Gastroesophageal sphincter (tissue), 4 donors: ENCODE measurements around the gene KAT6B. TPM values are rescaled to one million over a fixed set of nuclear protein-coding genes. Genes with fewer than 3 reads are reported as not detected.
A peak's percentile ranks its signal among the peaks of the same experiment; 100 is the strongest.

Experiments used
- ATAC-seq: fragments of 150-250 bp; one replicate; pipeline ENCODE4 v1.9.1; 2016; ENCODE audit warnings: mild to moderate bottlenecking, moderate library complexity
- H3K27ac ChIP-seq, 4 donors: fragments of 200-600 bp; sonication (generic) in 3 of 4; 1 replicate in 3 of 4; 2 replicates in 1 of 4; pipeline ENCODE4 v1.5.1; 2016 to 2019
- H3K27me3 ChIP-seq: fragments of 200-600 bp; sonication (generic); one replicate; pipeline ENCODE4 v1.5.1; 2019
- H3K36me3 ChIP-seq, 2 donors: fragments of 200-600 bp; sonication (generic); one replicate each; pipeline ENCODE4 v1.5.1; 2019; ENCODE audit warnings: control low read depth in 1 of 2
- H3K4me1 ChIP-seq, 3 donors: fragments of 200-600 bp; sonication (generic); 1 replicate in 2 of 3; 2 replicates in 1 of 3; pipeline ENCODE4 v1.5.1; 2016 to 2019; ENCODE audit warnings: control low read depth in 2 of 3
- H3K4me3 ChIP-seq, 2 donors: fragments of 200-600 bp; sonication (generic); one replicate each; pipeline ENCODE4 v1.5.1; 2019; ENCODE audit warnings: mild to moderate bottlenecking in 1 of 2, moderate library complexity in 1 of 2
- H3K9me3 ChIP-seq, 3 donors: fragments of 200-600 bp; sonication (generic); one replicate each; pipeline ENCODE4 v1.5.1; 2017 to 2019; ENCODE audit warnings: control low read depth in 2 of 3
- CTCF ChIP-seq, 4 experiments: fragments of 200-600 bp in 2 of 4; fragments of 450-650 bp in 2 of 4; sonication (generic) in 1 of 4; IDR thresholded peaks; one replicate each; pipeline ENCODE4 v1.5.1; 2017 to 2019; ENCODE audit warnings: antibody characterized with exemption in 4 of 4, mild to moderate bottlenecking in 2 of 4, moderate library complexity in 2 of 4
- EP300 ChIP-seq: sonication (generic); formaldehyde crosslinking; IDR thresholded peaks from one replicate; pipeline ENCODE4 v1.6.1; 2017; ENCODE audit warnings: antibody characterized with exemption, mild to moderate bottlenecking
- POLR2A ChIP-seq, 2 donors: fragments of 450-650 bp; IDR thresholded peaks; one replicate each; pipeline ENCODE4 v1.6.1; 2017; ENCODE audit warnings: antibody characterized with exemption in 2 of 2, mild to moderate bottlenecking in 2 of 2, moderate library complexity in 1 of 2
- POLR2AphosphoS5 ChIP-seq: sonication (generic); formaldehyde crosslinking; IDR thresholded peaks from one replicate; pipeline ENCODE4 v1.6.1; 2017; ENCODE audit warnings: antibody characterized with exemption
- WGBS, 2 donors: methylation state at CpG; one replicate each; pipeline ENCODE4 v1.1.5; 2018; ENCODE audit warnings: low coverage in 1 of 2; 5-methylcytosine and 5-hydroxymethylcytosine counted together
- total RNA-seq, 4 donors: library from RNA; depleted of rRNA; stranded (reverse); fragments of >200 nt; gene quantifications; one replicate each; pipeline ENCODE4 v1.1.0, GENCODE V29; 2016

KAT6B gene
- total RNA-seq, 4 donors from 2014 or later, result 35.8 to 107 (median 82.9) TPM

- peaks cover 0 to 57% (median 8%) of the 10 kb centered on the region in 3 donors for H3K4me1 ChIP-seq
- H3K27me3 ChIP-seq, result no peaks in the 10 kb centered on the region
- H3K27ac ChIP-seq, result peak overlapping the region; percentile 77 to 100 (median 93)
- no peaks in the 10 kb centered on the region for H3K9me3 ChIP-seq
- peak overlapping the region; percentile 67 to 96 for H3K4me3 ChIP-seq
- no peaks in the 10 kb centered on the region for H3K36me3 ChIP-seq
- ATAC-seq, result no peak
- WGBS, 2 donors, result 60% methylated on average over 2 of the region's 18 CpGs; no CpG with 5 or more reads in 1 of the 2 donors
- no peak for TF ChIP-seq EP300
Observed at GRCh38 chr10:74824184-74824899, 2.1 kb upstream of the KAT6B start.

- Histone ChIP-seq H3K27ac (peak overlapping the region; percentile 77 to 100 (median 93)), H3K36me3 (no peaks in the 10 kb centered on the region), H3K4me1 (peaks cover 0 to 62% (median 8%) of the 10 kb centered on the region in 3 donors), H3K27me3 (no peaks in the 10 kb centered on the region), H3K4me3 (peak overlapping the region; percentile 67 to 96), H3K9me3 (no peaks in the 10 kb centered on the region)
- WGBS, 2 donors, result no CpG with 5 or more reads among the region's 43 CpGs
- TF ChIP-seq POLR2AphosphoS5, result no peak
- TF ChIP-seq CTCF (IDR thresholded peaks at IDR 0.05), result peak in 1 of 4 experiments; percentile 29
- no peak for TF ChIP-seq EP300
- TF ChIP-seq POLR2A (IDR thresholded peaks at IDR 0.05), result peak in 1 of 2 donors; percentile 22
- ATAC-seq, result no peak
Observed at GRCh38 chr10:74824900-74825370, 1.5 kb upstream of the KAT6B start.

- TF ChIP-seq POLR2AphosphoS5 (no peak), POLR2A (IDR thresholded peaks at IDR 0.05) (no peak), EP300 (no peak), CTCF (IDR thresholded peaks at IDR 0.05) (no peak)
- H3K9me3 ChIP-seq, result no peaks in the 10 kb centered on the region
- H3K4me3 ChIP-seq, result peak overlapping the region; percentile 67 to 96
- ATAC-seq, result peak; percentile 19
- H3K36me3 ChIP-seq, result no peaks in the 10 kb centered on the region
- H3K27ac ChIP-seq, result peak overlapping the region; percentile 77 to 100 (median 93)
- peaks cover 0 to 62% (median 8%) of the 10 kb centered on the region in 3 donors for H3K4me1 ChIP-seq
- H3K27me3 ChIP-seq, result no peaks in the 10 kb centered on the region
- WGBS, 2 donors, result 0% methylated on average over 1 of the region's 89 CpGs; no CpG with 5 or more reads in 1 of the 2 donors
Observed at GRCh38 chr10:74825371-74826141, 844 bp upstream of the KAT6B start.

GRCh38 chr10:74827045-74827441 lies 643 bp downstream of the KAT6B start:
- H3K36me3 ChIP-seq, result no peaks in the 10 kb centered on the region
- no peaks in the 10 kb centered on the region for H3K9me3 ChIP-seq
- H3K4me1 ChIP-seq, result peaks cover 2 to 69% (median 8%) of the 10 kb centered on the region in 3 donors
- H3K27me3 ChIP-seq, result no peaks in the 10 kb centered on the region
- no peak for ATAC-seq
- peak overlapping the region in 3 of 4 donors; percentile 100 for H3K27ac ChIP-seq
- TF ChIP-seq EP300 (no peak), POLR2A (IDR thresholded peaks at IDR 0.05) (no peak), CTCF (IDR thresholded peaks at IDR 0.05) (no peak), POLR2AphosphoS5 (no peak)
- H3K4me3 ChIP-seq, result peak overlapping the region; percentile 64 to 96
- WGBS, 2 donors, result 8 to 17% methylated on average over 8 to 12 of the region's 17 CpGs

GRCh38 chr10:74827694-74828093 lies 1.3 kb downstream of the KAT6B start:
- ATAC-seq, result no peak
- Histone ChIP-seq H3K4me3 (peak overlapping the region; percentile 64 to 96), H3K27ac (peak overlapping the region in 3 of 4 donors; percentile 100), H3K27me3 (no peaks in the 10 kb centered on the region), H3K9me3 (no peaks in the 10 kb centered on the region), H3K4me1 (peaks cover 4 to 69% (median 8%) of the 10 kb centered on the region in 3 donors), H3K36me3 (no peaks in the 10 kb centered on the region)
- TF ChIP-seq POLR2AphosphoS5, result no peak
- no peak for TF ChIP-seq EP300
- no peak for TF ChIP-seq POLR2A (IDR thresholded peaks at IDR 0.05)
- TF ChIP-seq CTCF (IDR thresholded peaks at IDR 0.05), result no peak
- 74 to 87% methylated on average over 5 to 7 of the region's 7 CpGs for WGBS, 2 donors
